ENCODE data around the gene METTL9.

DNA sequence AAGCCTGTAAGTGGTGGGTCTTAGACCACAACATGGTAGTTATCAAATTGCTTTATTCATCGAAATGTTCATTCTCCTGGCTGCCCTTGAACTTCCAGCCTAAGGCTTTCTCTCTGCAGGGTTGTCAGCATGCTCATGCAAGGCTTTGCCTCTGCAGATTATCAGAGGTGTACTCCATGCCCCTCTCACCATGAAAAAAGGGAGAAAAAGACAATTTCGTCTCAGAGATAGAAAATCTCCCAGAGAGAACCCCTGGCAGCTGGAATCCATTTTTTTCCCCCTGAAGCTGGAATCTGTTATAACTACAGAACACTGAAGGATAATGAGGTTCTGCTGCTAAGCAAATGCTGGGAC, 33.9 kb upstream of the METTL9 start:
- TF ChIP-seq CTCF (IDR thresholded peaks at IDR 0.05; ENCODE audit: low read depth, low read length, missing input control) (no peak), REST (IDR thresholded peaks at IDR 0.05) (no peak), TAF1 (conservative IDR thresholded peaks at IDR 0.05) (no peak), FOXA1 (IDR thresholded peaks at IDR 0.05) (no peak), RAD21 (IDR thresholded peaks at IDR 0.05) (no peak)
